KMS-11 (cell line): ENCODE data around the gene MSI2.

ENCODE experiments used
- H2AFZ ChIP-seq: fragments of 200-600 bp; sonication (generic); 2 replicates; pipeline ENCODE4 v1.6.1; 2016; ENCODE audit warnings: antibody characterized with exemption, mixed run types, low read depth
- H3K27ac ChIP-seq: fragments of 200-600 bp; sonication (generic); 2 replicates; pipeline ENCODE4 v1.6.1; 2016; ENCODE audit warnings: mild to moderate bottlenecking, mixed run types
- H3K27me3 ChIP-seq: fragments of 200-600 bp; sonication (generic); 2 replicates; pipeline ENCODE4 v1.6.1; 2017; ENCODE audit warnings: mild to moderate bottlenecking, low read depth, mixed run types, moderate library complexity; ENCODE audit not compliant: insufficient read depth
- H3K36me3 ChIP-seq: fragments of 200-600 bp; sonication (generic); 2 replicates; pipeline ENCODE4 v1.6.1; 2017; ENCODE audit warnings: mild to moderate bottlenecking, mixed run types; ENCODE audit not compliant: insufficient read depth
- H3K4me1 ChIP-seq: fragments of 200-600 bp; sonication (generic); 2 replicates; pipeline ENCODE4 v1.6.1; 2016; ENCODE audit warnings: mild to moderate bottlenecking, low read depth, mixed run types; ENCODE audit not compliant: poor library complexity, severe bottlenecking
- H3K4me2 ChIP-seq: fragments of 200-600 bp; sonication (generic); 2 replicates; pipeline ENCODE4 v1.7.0; 2016; ENCODE audit warnings: mild to moderate bottlenecking, mixed run types
- H3K4me3 ChIP-seq: fragments of 200-600 bp; sonication (generic); IDR thresholded peaks from 2 replicates; pipeline ENCODE4 v1.6.1; 2017; ENCODE audit warnings: low read depth, low read length, mixed read lengths; ENCODE audit not compliant: insufficient read depth
- H3K79me2 ChIP-seq: fragments of 200-600 bp; sonication (generic); 2 replicates; pipeline ENCODE4 v1.6.1; 2016; ENCODE audit warnings: low read depth, mixed run types; ENCODE audit not compliant: insufficient read depth
- H3K9ac ChIP-seq: fragments of 200-600 bp; sonication (generic); 2 replicates; pipeline ENCODE4 v1.6.1; 2016; ENCODE audit warnings: mild to moderate bottlenecking, mixed run types
- H4K20me1 ChIP-seq: fragments of 200-600 bp; sonication (generic); 2 replicates; pipeline ENCODE4 v1.6.1; 2016; ENCODE audit warnings: mild to moderate bottlenecking, mixed run types; ENCODE audit not compliant: insufficient read depth
- CTCF ChIP-seq: fragments of 200-600 bp; sonication (generic); conservative IDR thresholded peaks from 2 replicates; pipeline ENCODE4 v1.6.1; 2017; ENCODE audit warnings: low read depth, mild to moderate bottlenecking, antibody characterized with exemption, low read length, moderate library complexity, mixed read lengths

The MSI2 gene

GRCh38 chr17:57485916-57486881 lies 229.9 kb downstream of the MSI2 start:
- Histone ChIP-seq H3K36me3 (no peaks in the 10 kb centered on the region), H2AFZ (no peak overlapping the region), H3K9ac (peak overlapping the region; percentile 7; the same call in 1 of the 2 replicates), H3K4me2 (peak overlapping the region; percentile 58), H4K20me1 (no peaks in the 10 kb centered on the region), H3K79me2 (peaks cover 79% of the 10 kb centered on the region), H3K27ac (peak overlapping the region; percentile 57; the same call in 1 of the 2 replicates), H3K4me1 (peaks cover 93% of the 10 kb centered on the region), H3K4me3 (no peak overlapping the region), H3K27me3 (no peaks in the 10 kb centered on the region)
- TF ChIP-seq CTCF: no peak

- no peak for TF ChIP-seq CTCF
- peak overlapping the region; percentile 57; the same call in 1 of the 2 replicates for H3K27ac ChIP-seq
- no peaks in the 10 kb centered on the region for H4K20me1 ChIP-seq
- H3K4me1 ChIP-seq: peaks cover 88% of the 10 kb centered on the region
- no peak overlapping the region for H2AFZ ChIP-seq
- H3K9ac ChIP-seq: peak overlapping the region; percentile 7; the same call in 1 of the 2 replicates
- H3K4me2 ChIP-seq: peak overlapping the region; percentile 58
- H3K79me2 ChIP-seq: peaks cover 73% of the 10 kb centered on the region
- H3K27me3 ChIP-seq: no peaks in the 10 kb centered on the region
- no peak overlapping the region for H3K4me3 ChIP-seq
- no peaks in the 10 kb centered on the region for H3K36me3 ChIP-seq
Observed at GRCh38 chr17:57486882-57487301, 230.6 kb downstream of the MSI2 start.

GRCh38 chr17:57487573-57487972 lies 231.2 kb downstream of the MSI2 start:
- Histone ChIP-seq H3K27ac (peak overlapping the region; percentile 57; the same call in 1 of the 2 replicates), H3K36me3 (no peaks in the 10 kb centered on the region), H3K4me1 (peaks cover 83% of the 10 kb centered on the region), H2AFZ (no peak overlapping the region), H4K20me1 (no peaks in the 10 kb centered on the region), H3K27me3 (no peaks in the 10 kb centered on the region), H3K4me2 (peak overlapping the region; percentile 58; the same call in 1 of the 2 replicates), H3K9ac (peak overlapping the region; percentile 10; the same call in 1 of the 2 replicates), H3K4me3 (no peak overlapping the region), H3K79me2 (peaks cover 72% of the 10 kb centered on the region)
- no peak for TF ChIP-seq CTCF

- no peak for TF ChIP-seq CTCF
- Histone ChIP-seq H3K4me1 (peaks cover 70% of the 10 kb centered on the region), H3K4me2 (no peak overlapping the region)
Observed at GRCh38 chr17:57488856-57489255, 232.5 kb downstream of the MSI2 start.

More at GRCh38 chr17:57488856-57489255, 232.5 kb downstream of the MSI2 start:
- no peak overlapping the region for H2AFZ ChIP-seq
- H4K20me1 ChIP-seq: no peaks in the 10 kb centered on the region
- H3K4me3 ChIP-seq: no peak overlapping the region
- no peak overlapping the region for H3K27ac ChIP-seq
- no peaks in the 10 kb centered on the region for H3K27me3 ChIP-seq
- H3K9ac ChIP-seq: no peak overlapping the region
- H3K36me3 ChIP-seq: no peaks in the 10 kb centered on the region
- peaks cover 67% of the 10 kb centered on the region for H3K79me2 ChIP-seq
